Measurements from ENCODE around the gene RAB7A.

The RAB7A gene

DNA sequence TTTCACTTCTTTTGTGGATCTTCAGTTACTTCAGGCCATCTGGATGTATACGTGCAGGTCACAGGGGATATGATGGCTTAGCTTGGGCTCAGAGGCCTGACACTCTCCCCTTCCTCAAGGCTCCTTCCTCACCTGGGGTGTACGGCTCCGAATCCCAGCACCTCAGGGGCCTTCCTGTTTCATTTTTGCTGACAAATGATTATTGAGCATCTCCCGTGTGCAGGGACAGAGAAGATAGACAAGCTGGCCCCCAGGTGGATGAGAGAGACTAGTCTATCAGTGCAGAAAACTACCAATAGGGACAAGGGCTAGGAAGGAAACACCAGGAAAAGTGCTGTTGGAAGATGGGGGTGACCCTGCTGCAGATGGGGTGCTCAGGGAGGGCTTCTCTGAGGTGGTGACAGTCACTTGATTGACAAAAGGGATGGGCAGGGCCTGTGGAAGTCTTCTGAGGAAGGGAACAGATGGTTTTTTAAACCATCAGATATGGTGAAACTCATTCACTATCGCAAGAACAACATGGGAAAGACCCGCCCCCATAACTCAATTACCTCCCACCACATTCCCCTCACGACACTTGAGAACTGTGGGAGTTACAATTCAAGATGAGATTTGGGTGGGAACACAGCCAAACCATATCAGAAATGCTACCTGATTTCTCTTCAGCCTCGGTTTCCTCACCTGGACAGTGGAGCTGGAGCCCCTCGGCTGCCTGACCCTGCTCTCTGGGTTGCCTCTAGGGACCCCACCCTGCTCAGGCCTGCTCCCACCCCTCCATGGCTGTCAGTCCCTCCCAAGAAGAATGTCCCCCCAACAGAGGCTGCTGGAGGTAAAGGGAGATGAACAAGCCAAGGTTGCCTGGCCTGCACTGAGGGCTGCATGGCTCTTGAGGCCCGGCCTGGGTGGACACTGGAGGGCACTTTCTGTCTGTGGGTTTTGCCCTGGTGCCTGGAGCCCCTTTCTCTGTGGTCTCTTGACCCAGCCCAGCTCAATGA is 116.2 kb downstream of the RAB7A start:
- Histone ChIP-seq H3K9ac (ENCODE audit: low read depth, low read length, poor library complexity) (no peak overlapping the region), H4K91ac (ENCODE audit: low read depth, low read length, poor library complexity) (no peak overlapping the region), H2BK5ac (ENCODE audit: low read length) (no peak overlapping the region), H3K27me3 (ENCODE audit: control insufficient read depth in 3 of 3, insufficient read depth in 3 of 3, low read depth in 1 of 3, low read length in 3 of 3) (no peaks in the 10 kb centered on the region), H2BK12ac (ENCODE audit: low read length) (no peak overlapping the region), H2BK120ac (ENCODE audit: low read depth, low read length) (no peak overlapping the region), H3K9me3 (replicated peaks in 1 of 2; ENCODE audit: control insufficient read depth in 2 of 2, insufficient read depth in 1 of 2, low read depth in 1 of 2, low read length in 2 of 2) (no peaks in the 10 kb centered on the region), H3K79me1 (ENCODE audit: low read depth, low read length) (no peaks in the 10 kb centered on the region), H3K14ac (ENCODE audit: low read length) (peak overlapping the region; percentile 6), H3K4ac (ENCODE audit: low read length) (no peak overlapping the region), H3K18ac (ENCODE audit: low read length) (no peak overlapping the region), H2BK15ac (ENCODE audit: low read length) (no peak overlapping the region), H4K8ac (ENCODE audit: low read depth, low read length) (peak overlapping the region; percentile 30), H3K36me3 (replicated peaks in 1 of 2; ENCODE audit: control insufficient read depth in 2 of 2, insufficient read depth in 2 of 2, low read length in 2 of 2) (no peaks in the 10 kb centered on the region), H3K4me1 (ENCODE audit: control insufficient read depth in 2 of 2, insufficient read depth in 1 of 2, low read depth in 1 of 2, low read length in 2 of 2) (peaks cover 5 to 6% of the 10 kb centered on the region in 2 donors), H3K4me3 (ENCODE audit: low read length in 2 of 2) (no peak overlapping the region), H3K27ac (replicated peaks; ENCODE audit: low read length) (no peak overlapping the region), H3K23ac (ENCODE audit: low read depth, low read length, poor library complexity) (peak overlapping the region; percentile 29), H3K4me2 (ENCODE audit: insufficient read depth, low read length, poor library complexity, severe bottlenecking) (no peak overlapping the region), H2AK5ac (ENCODE audit: low read depth, low read length) (no peak overlapping the region), H2AFZ (ENCODE audit: low read length) (no peak overlapping the region)
- DNase-seq (ENCODE audit: low spot score): no peak
- WGBS, 2 donors (ENCODE audit: extremely low coverage in 2 of 2, insufficient read length in 2 of 2, insufficient replicate concordance in 1 of 2): no CpG with 5 or more reads among the region's 10 CpGs

DNA sequence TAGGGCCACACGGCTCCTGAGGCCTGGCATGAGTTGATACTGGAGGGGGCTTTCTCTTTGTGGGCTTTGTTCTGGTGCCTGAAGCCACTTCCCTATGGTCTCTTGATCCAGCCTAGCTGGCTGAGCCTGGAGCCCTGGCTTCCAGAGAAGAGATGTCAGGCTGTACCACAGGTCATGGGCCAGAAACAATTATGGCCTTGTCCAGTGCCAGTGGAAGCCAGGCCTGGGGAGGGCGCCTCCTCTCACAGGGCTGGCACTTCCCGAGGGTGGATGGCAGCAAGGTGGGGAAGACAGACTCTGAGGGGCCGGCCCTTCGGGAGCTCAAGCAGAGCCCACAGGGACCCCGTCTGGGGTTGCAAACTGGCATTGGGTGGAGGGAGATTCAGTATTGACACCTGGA is 118.5 kb downstream of the RAB7A start:
- no peak overlapping the region for H3K14ac ChIP-seq (ENCODE audit: low read length)
- H4K8ac ChIP-seq (ENCODE audit: low read depth, low read length): no peak overlapping the region
- H3K23ac ChIP-seq (ENCODE audit: low read depth, low read length, poor library complexity): no peak overlapping the region
- no peak overlapping the region for H2BK120ac ChIP-seq (ENCODE audit: low read depth, low read length)
- no peak overlapping the region for H3K27ac ChIP-seq (replicated peaks; ENCODE audit: low read length)
- no peak overlapping the region for H4K91ac ChIP-seq (ENCODE audit: low read depth, low read length, poor library complexity)
- DNase-seq (ENCODE audit: low spot score): no peak
- no peak overlapping the region for H3K9ac ChIP-seq (ENCODE audit: low read depth, low read length, poor library complexity)
- H2BK12ac ChIP-seq (ENCODE audit: low read length): no peak overlapping the region
- peak overlapping the region in 1 of 2 donors; percentile 20 for H3K4me3 ChIP-seq (ENCODE audit: low read length in 2 of 2)
- WGBS, 2 donors (ENCODE audit: extremely low coverage in 2 of 2, insufficient read length in 2 of 2, insufficient replicate concordance in 1 of 2): no CpG with 5 or more reads among the region's 6 CpGs
- H2AK5ac ChIP-seq (ENCODE audit: low read depth, low read length): no peak overlapping the region
- H3K18ac ChIP-seq (ENCODE audit: low read length): no peak overlapping the region
- H3K4me2 ChIP-seq (ENCODE audit: insufficient read depth, low read length, poor library complexity, severe bottlenecking): no peak overlapping the region
- H3K36me3 ChIP-seq (replicated peaks in 1 of 2; ENCODE audit: control insufficient read depth in 2 of 2, insufficient read depth in 2 of 2, low read length in 2 of 2): no peaks in the 10 kb centered on the region
- H3K27me3 ChIP-seq (ENCODE audit: control insufficient read depth in 3 of 3, insufficient read depth in 3 of 3, low read depth in 1 of 3, low read length in 3 of 3): no peaks in the 10 kb centered on the region
- H3K4ac ChIP-seq (ENCODE audit: low read length): no peak overlapping the region
- no peak overlapping the region for H2BK5ac ChIP-seq (ENCODE audit: low read length)
- H3K9me3 ChIP-seq (replicated peaks in 1 of 2; ENCODE audit: control insufficient read depth in 2 of 2, insufficient read depth in 1 of 2, low read depth in 1 of 2, low read length in 2 of 2): no peaks in the 10 kb centered on the region
- H2AFZ ChIP-seq (ENCODE audit: low read length): no peak overlapping the region
- H3K4me1 ChIP-seq (ENCODE audit: control insufficient read depth in 2 of 2, insufficient read depth in 1 of 2, low read depth in 1 of 2, low read length in 2 of 2): peaks cover 5 to 6% of the 10 kb centered on the region in 2 donors
- H2BK15ac ChIP-seq (ENCODE audit: low read length): no peak overlapping the region
- no peaks in the 10 kb centered on the region for H3K79me1 ChIP-seq (ENCODE audit: low read depth, low read length)

DNA sequence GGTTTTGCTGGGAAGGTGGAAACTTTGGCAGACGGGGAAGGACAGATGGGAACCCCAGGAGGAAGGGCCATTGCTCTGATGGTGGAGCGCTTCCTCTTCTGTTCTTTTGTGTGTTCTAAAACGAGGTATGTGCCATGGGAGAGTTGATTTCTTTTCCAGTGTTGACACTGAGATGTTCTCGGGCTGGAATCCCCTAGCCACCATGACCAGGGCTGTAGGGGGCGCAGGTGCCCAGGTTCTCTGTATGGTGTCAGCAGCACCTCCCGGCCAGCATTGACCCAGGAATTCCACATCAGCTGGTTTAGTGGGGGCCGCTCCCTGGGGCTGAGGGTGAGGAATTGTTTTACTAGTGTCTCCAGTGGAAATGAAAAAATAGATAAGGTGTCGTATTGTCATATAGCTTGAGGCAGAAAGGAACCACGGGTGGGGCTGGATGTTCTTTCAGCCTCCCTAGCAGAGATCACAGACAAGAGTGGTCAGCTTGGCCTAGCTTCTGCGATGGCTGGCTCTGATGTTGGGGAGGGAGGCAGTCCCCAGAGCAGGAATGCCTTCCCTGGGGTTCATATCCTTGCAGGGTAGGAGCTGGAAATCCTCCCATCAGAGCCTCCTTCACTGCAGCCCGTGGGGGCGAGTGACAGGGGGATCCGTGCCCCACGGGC is 119.3 kb downstream of the RAB7A start:
- H4K8ac ChIP-seq (ENCODE audit: low read depth, low read length): no peak overlapping the region
- H2AFZ ChIP-seq (ENCODE audit: low read length): peak overlapping the region; percentile 72
- no peak overlapping the region for H4K91ac ChIP-seq (ENCODE audit: low read depth, low read length, poor library complexity)
- H3K9ac ChIP-seq (ENCODE audit: low read depth, low read length, poor library complexity): no peak overlapping the region
- no peak overlapping the region for H2AK5ac ChIP-seq (ENCODE audit: low read depth, low read length)
- H3K4me2 ChIP-seq (ENCODE audit: insufficient read depth, low read length, poor library complexity, severe bottlenecking): peak overlapping the region; percentile 62
- H2BK120ac ChIP-seq (ENCODE audit: low read depth, low read length): no peak overlapping the region
- no peak overlapping the region for H2BK5ac ChIP-seq (ENCODE audit: low read length)
- peaks cover 5 to 6% of the 10 kb centered on the region in 2 donors for H3K4me1 ChIP-seq (ENCODE audit: control insufficient read depth in 2 of 2, insufficient read depth in 1 of 2, low read depth in 1 of 2, low read length in 2 of 2)
- no peak overlapping the region for H2BK15ac ChIP-seq (ENCODE audit: low read length)
- no peaks in the 10 kb centered on the region for H3K27me3 ChIP-seq (ENCODE audit: control insufficient read depth in 3 of 3, insufficient read depth in 3 of 3, low read depth in 1 of 3, low read length in 3 of 3)
- H3K27ac ChIP-seq (replicated peaks; ENCODE audit: low read length): no peak overlapping the region
- no peak overlapping the region for H3K4ac ChIP-seq (ENCODE audit: low read length)
- H2BK12ac ChIP-seq (ENCODE audit: low read length): no peak overlapping the region
- WGBS, 2 donors (ENCODE audit: extremely low coverage in 2 of 2, insufficient read length in 2 of 2, insufficient replicate concordance in 1 of 2): no CpG with 5 or more reads among the region's 14 CpGs
- H3K36me3 ChIP-seq (replicated peaks in 1 of 2; ENCODE audit: control insufficient read depth in 2 of 2, insufficient read depth in 2 of 2, low read length in 2 of 2): no peaks in the 10 kb centered on the region
- H3K23ac ChIP-seq (ENCODE audit: low read depth, low read length, poor library complexity): no peak overlapping the region
- no peaks in the 10 kb centered on the region for H3K9me3 ChIP-seq (replicated peaks in 1 of 2; ENCODE audit: control insufficient read depth in 2 of 2, insufficient read depth in 1 of 2, low read depth in 1 of 2, low read length in 2 of 2)
- H3K79me1 ChIP-seq (ENCODE audit: low read depth, low read length): no peaks in the 10 kb centered on the region
- peak overlapping the region; percentile 2 for H3K18ac ChIP-seq (ENCODE audit: low read length)
- DNase-seq (ENCODE audit: low spot score): no peak
- no peak overlapping the region for H3K14ac ChIP-seq (ENCODE audit: low read length)
- peak overlapping the region in 1 of 2 donors; percentile 64 for H3K4me3 ChIP-seq (ENCODE audit: low read length in 2 of 2)
